Esophagus squamous epithelium (tissue), 4 donors: Measurements from ENCODE around the gene MNX1.

Experiments used
- CTCF ChIP-seq, 6 experiments: fragments of 450-650 bp in 4 of 6; fragments of 200-600 bp in 2 of 6; sonication (generic) in 2 of 6; IDR thresholded peaks; one replicate each; pipeline ENCODE4 v1.5.1; 2016 to 2019; ENCODE audit warnings: antibody characterized with exemption in 6 of 6, mild to moderate bottlenecking in 4 of 6, moderate library complexity in 4 of 6
- POLR2A ChIP-seq, 4 donors: fragments of 450-650 bp; IDR thresholded peaks; one replicate each; pipeline ENCODE4 v1.6.1; 2017; ENCODE audit warnings: antibody characterized with exemption in 4 of 4, mild to moderate bottlenecking in 4 of 4, moderate library complexity in 3 of 4

- TF ChIP-seq CTCF (IDR thresholded peaks at IDR 0.05) (no peak), POLR2A (IDR thresholded peaks at IDR 0.05) (no peak)
Measured at GRCh38 chr7:156966387-156966786, 44.1 kb downstream of the MNX1 start.
